B cell (primary cell): ENCODE results near the gene PTPN1. TPM values are rescaled to one million over a fixed set of nuclear protein-coding genes. Genes with fewer than 3 reads are reported as not detected.
A peak's percentile ranks its signal among the peaks of the same experiment; 100 is the strongest.

Experiments used
- ATAC-seq: fragments of 200-7000 bp; cut with Tn5 transposase; one replicate; pipeline ENCODE4 v1.10.0; 2021; ENCODE audit warnings: low read depth, mild to moderate bottlenecking, moderate number of reproducible peaks, moderate library complexity
- CTCF ChIA-PET: fragments of 350-600 bp; sonication (Branson Sonifier 250); formaldehyde crosslinking; loops from one replicate; lab custom pipeline; 2021; ENCODE audit warnings: antibody characterized with exemption, inconsistent platforms; lab: Charles Lee
- POLR2A ChIA-PET: fragments of 350-600 bp; sonication (Branson Sonifier 250); formaldehyde crosslinking; loops from one replicate; lab custom pipeline; 2021; ENCODE audit warnings: antibody characterized with exemption; lab: Charles Lee
- DNase-seq: peaks from one replicate; pipeline ENCODE4 v3.0.0; 2013
- H2AFZ ChIP-seq: 2 replicates; pipeline ENCODE4 v1.6.1; 2012; ENCODE audit warnings: mild to moderate bottlenecking, low read depth, low read length; ENCODE audit not compliant: insufficient read depth, poor library complexity, severe bottlenecking
- H3K27ac ChIP-seq, 2 donors: 1 replicate in 1 of 2; 2 replicates in 1 of 2; pipeline ENCODE4 v1.5.1; 2012 to 2013; ENCODE audit warnings: low read length in 2 of 2, mild to moderate bottlenecking in 2 of 2, moderate library complexity in 1 of 2
- H3K27me3 ChIP-seq, 4 experiments: fragments of 200-600 bp in 1 of 4; sonication (generic) in 1 of 4; replicated peaks in 1 of 4; 1 replicate in 2 of 4; 2 replicates in 2 of 4; pipeline versions ENCODE4 v1.6.1 to v1.7.0; 2013 to 2016; ENCODE audit warnings: low read length in 3 of 4, mild to moderate bottlenecking in 2 of 4, mixed read lengths in 1 of 4, moderate library complexity in 1 of 4; ENCODE audit not compliant: insufficient read depth in 4 of 4, control insufficient read depth in 3 of 4; ENCODE audit errors: control extremely low read depth in 1 of 4
- H3K36me3 ChIP-seq, 2 experiments: replicated peaks in 1 of 2; 1 replicate in 1 of 2; 2 replicates in 1 of 2; pipeline versions ENCODE4 v1.6.1 to v1.7.1; 2013; ENCODE audit warnings: low read length in 1 of 2; ENCODE audit not compliant: insufficient read depth in 2 of 2, control insufficient read depth in 1 of 2; ENCODE audit errors: control extremely low read depth in 1 of 2, extremely low read depth in 1 of 2
- H3K4me1 ChIP-seq, 2 donors: fragments of 200-600 bp in 1 of 2; sonication (generic) in 1 of 2; 1 replicate in 1 of 2; 2 replicates in 1 of 2; pipeline versions ENCODE4 v1.5.1 to v1.6.1; 2013 to 2017; ENCODE audit warnings: low read length in 2 of 2; ENCODE audit not compliant: control insufficient read depth in 2 of 2, insufficient read depth in 2 of 2
- H3K4me2 ChIP-seq: replicated peaks from 2 replicates; pipeline ENCODE3; 2012; ENCODE audit warnings: mild to moderate bottlenecking, low read depth, low read length; ENCODE audit not compliant: poor library complexity, severe bottlenecking
- H3K4me3 ChIP-seq, 5 experiments: fragments of 200-600 bp in 1 of 5; sonication (generic) in 1 of 5; 1 replicate in 3 of 5; 2 replicates in 2 of 5; pipeline versions ENCODE4 v1.5.1 to v1.7.0; 2011 to 2016; ENCODE audit warnings: low read length in 4 of 5, mild to moderate bottlenecking in 4 of 5, low read depth in 2 of 5, control low read depth in 1 of 5, moderate library complexity in 1 of 5; ENCODE audit not compliant: insufficient read depth in 1 of 5; ENCODE audit errors: control extremely low read depth in 1 of 5, extremely low read depth in 1 of 5
- H3K79me2 ChIP-seq: fragments of 200-600 bp; sonication (generic); one replicate; pipeline ENCODE4 v1.6.0; 2016; ENCODE audit warnings: low read length; ENCODE audit not compliant: control insufficient read depth, insufficient read depth
- H3K9ac ChIP-seq: fragments of 200-600 bp; sonication (generic); 2 replicates; pipeline ENCODE4 v1.6.1; 2017; ENCODE audit warnings: mild to moderate bottlenecking, low read length, moderate library complexity
- H3K9me3 ChIP-seq, 3 donors: one replicate each; pipeline versions ENCODE4 v1.6.1 to v1.7.1; 2013; ENCODE audit warnings: low read length in 2 of 3; ENCODE audit not compliant: control insufficient read depth in 2 of 3, insufficient read depth in 1 of 3; ENCODE audit errors: control extremely low read depth in 1 of 3
- H4K20me1 ChIP-seq: 2 replicates; pipeline ENCODE4 v1.6.0; 2012; ENCODE audit warnings: mild to moderate bottlenecking, low read length; ENCODE audit not compliant: insufficient read depth, control insufficient read depth, poor library complexity, severe bottlenecking
- H3K27ac Mint-ChIP-seq: one replicate; pipeline ENCODE4 v1.8.0; 2021; ENCODE audit warnings: mixed read lengths
- H3K27me3 Mint-ChIP-seq: one replicate; pipeline ENCODE4 v1.8.0; 2021; ENCODE audit warnings: mixed read lengths
- H3K4me1 Mint-ChIP-seq: one replicate; pipeline ENCODE4 v1.8.0; 2021; ENCODE audit warnings: mixed read lengths
- H3K4me3 Mint-ChIP-seq: one replicate; pipeline ENCODE4 v1.8.0; 2021; ENCODE audit warnings: mixed read lengths
- H3K9me3 Mint-ChIP-seq: one replicate; pipeline ENCODE4 v1.8.0; 2022; ENCODE audit warnings: mixed read lengths; ENCODE audit not compliant: insufficient read depth
- EZH2 ChIP-seq: IDR thresholded peaks from 2 replicates; pipeline ENCODE4 v1.6.1; 2012; ENCODE audit warnings: borderline replicate concordance, low read depth, mild to moderate bottlenecking, moderate library complexity, low read length; ENCODE audit not compliant: insufficient read depth, poor library complexity, severe bottlenecking
- WGBS: methylation state at CpG from one replicate; pipeline ENCODE4 v1.1.5; 2013; ENCODE audit warnings: missing lambda C conversion rate; ENCODE audit not compliant: insufficient coverage; 5-methylcytosine and 5-hydroxymethylcytosine counted together
- intact Hi-C: fragments of 100-400 bp; cut with micrococcal nuclease; formaldehyde crosslinking; loops from one replicate; pipeline ENCODE4 v1.10.0; 2022
- polyA plus RNA-seq: library from polyadenylated mRNA; depleted of rRNA; stranded (reverse); fragments of >200 nt; gene quantifications from 2 replicates; pipeline ENCODE4 v1.2.3, GENCODE V29; 2012
- total RNA-seq, 2 donors: library from RNA; stranded (reverse); fragments of 120-200 nt in 1 of 2; gene quantifications; 1 replicate in 1 of 2; 2 replicates in 1 of 2; pipeline versions ENCODE4 v1.2.3 to v1.2.4, GENCODE V29; 2013 to 2022
- TF ChIP-seq, protein P1 (sequence below): fragments of 200-600 bp; IDR thresholded peaks from one replicate; pipeline ENCODE4 v1.8.0; 2022; ENCODE audit warnings: antibody characterized with exemption, mild to moderate bottlenecking

The PTPN1 gene
- total and polyA plus RNA-seq, 2 donors (not counting 1 experiment from before 2014, with no cell fraction given): 77.4 to 134 TPM

DNA sequence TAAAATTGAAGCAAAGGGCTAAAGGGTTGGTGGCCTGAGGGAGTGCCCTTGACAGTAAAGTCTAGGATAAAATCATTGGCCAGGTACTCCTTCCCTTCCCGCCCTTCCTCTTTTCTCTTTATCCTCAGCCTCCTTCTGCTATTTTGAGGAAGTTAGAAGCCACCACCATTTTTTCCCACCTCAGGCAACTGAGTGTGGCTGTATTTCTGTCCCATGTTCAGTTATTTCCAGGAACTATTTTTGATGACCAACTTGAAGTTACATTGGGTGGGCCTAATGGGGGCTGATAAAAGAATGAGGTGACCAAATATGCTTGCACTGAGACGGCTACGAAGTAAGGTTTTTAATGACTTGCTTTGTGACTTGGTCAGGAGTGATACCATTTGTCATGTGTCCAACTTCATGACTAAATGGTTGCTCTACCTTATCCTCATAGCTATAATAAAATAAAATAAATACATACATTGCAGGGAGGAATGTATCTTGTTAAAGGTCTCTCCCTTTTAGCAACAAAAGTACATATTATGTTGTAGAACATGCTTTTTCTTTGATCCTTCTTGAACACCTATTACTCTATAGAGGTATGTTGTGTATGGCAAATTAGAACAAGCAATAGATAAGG is 12.0 kb downstream of the PTPN1 start:
- Histone ChIP-seq H3K4me1 (peaks cover 95 to 96% of the 10 kb centered on the region in 2 donors), H3K4me3 (no peak overlapping the region), H2AFZ (no peak overlapping the region), H3K27me3 (no peaks in the 10 kb centered on the region), H3K79me2 (peaks cover 100% of the 10 kb centered on the region), H3K27ac (peak overlapping the region; percentile 94 to 95), H3K36me3 (peaks cover 0 to 24% of the 10 kb centered on the region in 2 experiments), H4K20me1 (no peaks in the 10 kb centered on the region), H3K4me2 (peak overlapping the region; percentile 84), H3K9ac (no peak overlapping the region), H3K9me3 (no peaks in the 10 kb centered on the region)
- H3K27me3 Mint-ChIP-seq: no peaks in the 10 kb centered on the region
- no peak for TF ChIP-seq EZH2
- TF ChIP-seq, protein P1, sequence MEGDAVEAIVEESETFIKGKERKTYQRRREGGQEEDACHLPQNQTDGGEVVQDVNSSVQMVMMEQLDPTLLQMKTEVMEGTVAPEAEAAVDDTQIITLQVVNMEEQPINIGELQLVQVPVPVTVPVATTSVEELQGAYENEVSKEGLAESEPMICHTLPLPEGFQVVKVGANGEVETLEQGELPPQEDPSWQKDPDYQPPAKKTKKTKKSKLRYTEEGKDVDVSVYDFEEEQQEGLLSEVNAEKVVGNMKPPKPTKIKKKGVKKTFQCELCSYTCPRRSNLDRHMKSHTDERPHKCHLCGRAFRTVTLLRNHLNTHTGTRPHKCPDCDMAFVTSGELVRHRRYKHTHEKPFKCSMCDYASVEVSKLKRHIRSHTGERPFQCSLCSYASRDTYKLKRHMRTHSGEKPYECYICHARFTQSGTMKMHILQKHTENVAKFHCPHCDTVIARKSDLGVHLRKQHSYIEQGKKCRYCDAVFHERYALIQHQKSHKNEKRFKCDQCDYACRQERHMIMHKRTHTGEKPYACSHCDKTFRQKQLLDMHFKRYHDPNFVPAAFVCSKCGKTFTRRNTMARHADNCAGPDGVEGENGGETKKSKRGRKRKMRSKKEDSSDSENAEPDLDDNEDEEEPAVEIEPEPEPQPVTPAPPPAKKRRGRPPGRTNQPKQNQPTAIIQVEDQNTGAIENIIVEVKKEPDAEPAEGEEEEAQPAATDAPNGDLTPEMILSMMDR: no peak
- peaks cover 64% of the 10 kb centered on the region for H3K4me1 Mint-ChIP-seq
- H3K9me3 Mint-ChIP-seq: no peaks in the 10 kb centered on the region
- WGBS: no CpG with 5 or more reads among the region's 3 CpGs
- no peak for ATAC-seq
- peak overlapping the region; percentile 66 for H3K4me3 Mint-ChIP-seq
- DNase-seq: no peak
- POLR2A ChIA-PET: interaction anchor here (1.0 kb wide), 2 partner anchors 18 to 31 kb away, joined by 3 read pairs; no protein-coding TSS in a partner anchor
- CTCF ChIA-PET: interaction anchor here (0.6 to 2.4 kb wide), 6 partner anchors 9 to 56 kb away, joined by 3 to 9 read pairs (median 5); no protein-coding TSS in a partner anchor
- H3K27ac Mint-ChIP-seq: peak overlapping the region; percentile 85
- intact Hi-C loops: no loop called here
